Kidney glomerular epithelial cell (primary cell): ENCODE measurements around the gene SNAPC2.
A peak's percentile ranks its signal among the peaks of the same experiment; 100 is the strongest.

Source experiments
- DNase-seq: peaks from one replicate; lab custom pipeline; 2025; lab: John Stamatoyannopoulos, UW

SNAPC2 gene, protein sequence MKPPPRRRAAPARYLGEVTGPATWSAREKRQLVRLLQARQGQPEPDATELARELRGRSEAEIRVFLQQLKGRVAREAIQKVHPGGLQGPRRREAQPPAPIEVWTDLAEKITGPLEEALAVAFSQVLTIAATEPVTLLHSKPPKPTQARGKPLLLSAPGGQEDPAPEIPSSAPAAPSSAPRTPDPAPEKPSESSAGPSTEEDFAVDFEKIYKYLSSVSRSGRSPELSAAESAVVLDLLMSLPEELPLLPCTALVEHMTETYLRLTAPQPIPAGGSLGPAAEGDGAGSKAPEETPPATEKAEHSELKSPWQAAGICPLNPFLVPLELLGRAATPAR

GRCh38 chr19:7919610-7920518 is at the start of gene SNAPC2:
TSS of gene SNAPC2 (plus strand) at chr19:7920338. CDS start at chr19:7920367, 29 bp downstream.
- peak; percentile 85 for DNase-seq

DNA sequence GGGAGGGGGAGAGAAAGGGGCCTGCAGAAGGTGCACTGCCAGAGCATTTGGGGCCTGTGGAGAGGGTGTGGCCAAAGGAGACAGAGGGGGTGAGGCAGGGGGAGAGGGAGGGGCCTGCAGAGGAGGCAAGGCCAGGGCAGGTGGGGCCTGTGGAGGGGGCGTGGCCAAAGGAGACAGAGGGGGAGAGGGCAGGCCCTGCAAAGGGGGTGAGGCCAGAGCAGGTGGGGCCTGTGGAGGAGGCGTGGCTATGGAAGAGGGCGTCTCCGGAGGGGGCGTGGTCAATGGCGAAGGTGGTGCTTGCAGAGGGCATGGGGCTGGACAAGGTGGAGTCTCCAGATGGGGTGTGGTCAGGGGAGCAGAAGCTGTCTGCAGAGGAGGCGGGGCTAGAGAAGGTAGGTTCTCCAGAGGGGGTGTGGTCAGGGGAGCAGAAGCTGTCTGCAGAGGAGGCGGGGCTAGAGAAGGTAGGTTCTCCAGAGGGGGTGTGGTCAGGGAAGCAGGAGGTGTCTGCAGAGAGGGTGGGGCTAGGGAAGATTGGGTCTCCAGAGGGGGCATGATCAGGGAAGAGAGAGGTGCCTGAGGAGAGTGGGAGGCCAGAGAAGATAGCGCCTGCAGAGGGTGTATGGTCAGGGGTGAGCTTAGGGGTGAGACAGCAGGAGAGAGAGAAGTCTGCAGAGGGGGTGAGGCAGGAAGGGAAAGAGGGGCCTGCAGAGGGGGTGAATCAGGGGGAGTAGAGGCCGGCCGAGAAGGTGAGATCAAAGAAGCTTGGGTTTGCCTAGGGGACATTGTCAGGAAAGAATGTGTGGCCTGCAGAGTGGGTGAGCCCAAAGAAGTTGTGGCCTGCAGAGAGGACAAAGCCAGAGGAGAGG is 49.3 kb upstream of the SNAPC2 start:
- DNase-seq, result no peak

- peak; percentile 69 for DNase-seq
Measured at GRCh38 chr19:7871437-7872305, 48.5 kb upstream of the SNAPC2 start.

GRCh38 chr19:7872306-7873204 is 47.6 kb upstream of the SNAPC2 start:
- DNase-seq, result no peak

- DNase-seq, result no peak
Measured at GRCh38 chr19:7873304-7874075, 46.6 kb upstream of the SNAPC2 start.

DNA sequence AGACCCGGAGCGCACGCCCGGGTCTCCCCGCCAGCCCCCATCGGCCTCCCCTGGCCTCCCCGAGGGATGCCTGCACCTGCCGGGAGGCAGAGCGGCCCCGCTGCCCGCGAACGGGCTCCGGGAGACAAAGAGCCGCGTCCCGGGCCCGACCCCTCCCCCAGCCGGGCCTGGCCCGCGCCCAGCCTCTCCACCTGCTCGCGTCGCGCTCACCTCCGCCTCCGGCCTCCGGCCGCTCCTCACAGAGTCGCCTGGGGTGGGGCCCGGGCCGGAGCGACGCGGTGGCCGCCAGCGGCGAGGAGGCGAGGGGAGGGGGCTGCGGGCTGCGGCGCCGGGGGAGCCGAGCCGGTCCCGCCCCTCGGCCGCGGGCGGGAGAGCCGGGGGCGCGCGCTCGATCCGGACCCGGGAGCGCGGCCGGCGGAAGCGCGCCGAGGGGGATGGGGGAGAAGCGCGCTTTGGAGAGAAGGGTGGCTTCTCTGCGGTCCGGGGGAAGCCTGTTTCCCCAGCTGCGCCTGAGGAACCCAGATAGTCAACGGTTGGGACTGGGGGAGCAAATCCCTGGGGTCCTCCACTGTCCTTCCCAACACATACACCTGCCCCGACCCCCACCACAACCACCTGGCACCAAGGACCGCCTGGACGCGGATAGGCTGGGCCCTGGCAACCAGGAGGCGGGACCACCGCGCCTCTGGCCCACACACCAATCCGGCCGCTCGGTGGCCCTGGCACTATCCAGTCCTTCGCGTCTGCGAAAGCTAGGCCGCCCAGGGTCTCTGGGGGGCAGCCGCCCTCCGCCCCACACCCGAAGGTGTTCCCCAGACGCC is 45.9 kb upstream of the SNAPC2 start, which contains the start of gene PRR36:
TSS of gene PRR36 (minus strand) at position 315 of the 821 bp plus-strand sequence. CDS start 701 bp downstream, outside the sequence.
- DNase-seq, result peak; percentile 29

DNA sequence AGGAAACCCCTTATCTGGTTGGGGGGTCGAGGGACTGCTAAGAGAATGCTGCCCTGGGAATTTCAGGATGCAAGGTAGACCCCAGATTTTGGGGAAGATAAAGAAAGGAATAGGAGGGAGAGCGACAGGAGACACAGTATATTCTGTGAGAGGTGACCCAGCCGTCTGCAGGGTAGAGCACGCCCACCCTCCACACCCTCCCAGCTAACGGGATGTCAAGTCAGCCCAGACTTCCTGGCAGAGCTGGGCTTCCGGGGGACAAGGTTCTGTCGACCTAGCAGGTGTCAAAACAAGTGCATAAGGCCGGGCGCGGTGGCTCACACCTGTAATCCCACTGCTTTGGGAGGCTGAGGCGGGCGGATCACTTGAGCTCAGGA is 45.3 kb upstream of the SNAPC2 start:
- DNase-seq, result no peak

- no peak for DNase-seq
Measured at GRCh38 chr19:7877249-7877836, 42.8 kb upstream of the SNAPC2 start.

GRCh38 chr19:7879111-7879807 is 40.9 kb upstream of the SNAPC2 start:
- DNase-seq, result no peak

DNA sequence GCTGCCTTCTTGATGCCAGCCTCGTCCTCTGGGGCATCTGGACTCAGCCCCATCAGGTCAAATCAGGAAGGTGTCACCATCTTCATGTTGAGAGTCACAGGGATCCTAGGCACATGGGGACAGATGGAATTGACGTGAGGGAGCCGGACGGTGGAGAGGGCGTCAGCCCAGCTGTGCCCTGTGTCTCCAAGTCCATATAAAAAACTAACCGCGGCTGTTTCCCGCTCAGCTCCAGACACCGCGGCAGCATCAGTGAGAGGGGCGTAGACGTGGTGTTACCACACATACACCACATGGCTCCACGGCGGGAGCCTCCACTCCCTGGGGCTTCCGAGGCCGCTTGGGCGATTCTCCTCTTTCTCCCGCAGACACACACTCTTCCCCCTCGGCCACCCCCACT is 40.3 kb upstream of the SNAPC2 start:
- no peak for DNase-seq

- no peak for DNase-seq
Measured at GRCh38 chr19:7881910-7882309, 38.2 kb upstream of the SNAPC2 start.

- no peak for DNase-seq
Measured at GRCh38 chr19:7883105-7883504, 37.0 kb upstream of the SNAPC2 start.

- no peak for DNase-seq
Measured at GRCh38 chr19:7883796-7884570, 36.2 kb upstream of the SNAPC2 start.

GRCh38 chr19:7885818-7886217 is 34.3 kb upstream of the SNAPC2 start:
- no peak for DNase-seq

GRCh38 chr19:7887408-7888144 is 32.6 kb upstream of the SNAPC2 start:
- no peak for DNase-seq
